ENCODE data around the gene LPCAT3.

LPCAT3 gene

GRCh38 chr12:7004287-7004803 is 13.9 kb downstream of the LPCAT3 start:
- FAIRE-seq = no peak
- no peak for DNase-seq (ENCODE audit: insufficient read length, low spot score)

DNA sequence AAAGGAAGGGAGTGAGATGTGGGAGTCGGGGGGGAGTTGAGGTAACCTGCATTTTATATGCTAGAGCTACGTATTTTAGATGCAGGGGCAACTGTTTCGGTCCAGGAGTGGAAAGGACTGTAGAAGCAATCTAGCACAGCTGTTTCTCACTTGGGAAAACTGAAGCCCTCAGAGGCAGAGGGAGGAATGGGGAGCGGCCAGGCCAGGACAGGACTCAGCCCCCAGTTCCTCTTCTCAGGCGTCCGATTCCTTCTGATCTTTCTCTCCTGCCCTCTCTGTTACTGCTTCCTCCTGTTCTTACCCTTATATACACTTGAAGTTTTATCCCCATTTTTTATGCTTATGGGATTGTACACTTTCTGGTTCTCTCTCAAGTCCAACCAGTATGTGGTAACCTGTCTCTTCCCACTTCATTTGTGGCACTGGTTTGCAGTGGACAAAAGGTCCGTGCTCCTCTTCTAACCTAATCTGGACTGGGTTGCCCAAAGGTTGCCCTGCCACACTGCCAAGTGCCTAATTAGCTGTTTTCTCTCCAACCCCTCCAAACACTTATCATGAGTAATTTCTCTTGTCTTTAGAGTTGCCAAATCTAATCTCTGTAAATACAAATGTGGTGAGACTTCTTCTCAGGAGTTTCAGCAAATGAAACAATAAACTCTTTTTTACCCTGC is 16.2 kb downstream of the LPCAT3 start:
- FAIRE-seq = no peak
- DNase-seq (ENCODE audit: insufficient read length, low spot score) = no peak

DNA sequence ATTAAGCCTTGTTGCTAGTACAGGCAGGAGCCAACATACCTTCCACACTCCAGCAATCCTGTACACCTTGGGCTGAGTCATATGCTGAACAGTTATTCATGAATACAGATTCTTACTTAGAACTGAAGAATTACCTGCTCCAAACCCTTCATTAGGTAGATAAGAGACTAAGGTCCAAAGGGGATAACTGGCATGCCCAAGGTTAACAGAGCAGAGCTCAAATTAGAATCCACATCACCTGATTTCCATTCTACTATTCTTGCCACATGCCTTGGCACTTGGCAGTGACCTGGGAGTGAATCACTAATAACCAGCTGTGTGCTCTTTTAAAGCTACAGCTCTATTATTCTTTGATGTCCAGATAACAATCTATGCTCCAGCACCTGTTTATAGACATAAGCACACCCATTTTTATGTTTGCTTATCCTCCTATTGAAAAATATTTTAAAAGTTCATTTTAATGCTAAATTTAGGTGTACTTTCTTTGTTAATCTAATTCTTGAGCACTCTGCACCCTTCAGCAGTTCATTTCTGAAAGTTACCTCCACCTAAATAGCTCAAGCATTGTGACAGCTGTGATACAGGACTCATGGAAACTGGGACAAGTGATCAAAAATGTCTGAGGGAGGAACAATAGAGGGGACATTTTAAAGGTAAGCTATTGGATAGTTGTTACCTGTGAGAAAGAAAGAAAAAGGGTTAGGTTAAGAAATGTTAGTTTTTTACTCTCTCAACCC is 19.4 kb downstream of the LPCAT3 start:
- FAIRE-seq (no peak), DNase-seq (ENCODE audit: insufficient read length, low spot score) (no peak)

- DNase-seq (ENCODE audit: insufficient read length, low spot score) (no peak), FAIRE-seq (peak; percentile 44)
These were observed 22.2 kb downstream of the LPCAT3 start for GRCh38 chr12:6996040-6996441.

GRCh38 chr12:6987956-6988553 is 30.2 kb downstream of the LPCAT3 start:
- FAIRE-seq (no peak), DNase-seq (ENCODE audit: insufficient read length, low spot score) (no peak)

DNA sequence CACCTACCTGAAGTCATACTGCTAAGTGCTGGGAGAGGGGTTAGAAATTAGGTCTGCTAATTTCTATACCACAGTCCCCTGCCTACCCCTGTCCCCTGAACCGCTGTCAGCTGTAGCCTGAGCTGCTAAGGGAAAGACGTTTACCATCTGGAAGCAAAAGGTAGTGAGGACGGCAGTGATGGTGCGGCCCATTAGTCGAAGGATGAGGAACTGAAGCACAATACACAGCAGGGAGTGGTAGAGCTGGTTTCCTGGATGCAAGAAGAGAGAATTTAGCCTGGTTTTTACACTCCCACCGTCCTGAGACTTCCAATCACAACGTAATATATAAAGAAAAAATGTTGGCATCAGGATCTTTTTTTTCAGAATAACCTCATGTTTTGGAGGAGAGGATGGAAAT is 35.7 kb downstream of the LPCAT3 start:
- no peak for FAIRE-seq
- no peak for DNase-seq (ENCODE audit: insufficient read length, low spot score)

DNA sequence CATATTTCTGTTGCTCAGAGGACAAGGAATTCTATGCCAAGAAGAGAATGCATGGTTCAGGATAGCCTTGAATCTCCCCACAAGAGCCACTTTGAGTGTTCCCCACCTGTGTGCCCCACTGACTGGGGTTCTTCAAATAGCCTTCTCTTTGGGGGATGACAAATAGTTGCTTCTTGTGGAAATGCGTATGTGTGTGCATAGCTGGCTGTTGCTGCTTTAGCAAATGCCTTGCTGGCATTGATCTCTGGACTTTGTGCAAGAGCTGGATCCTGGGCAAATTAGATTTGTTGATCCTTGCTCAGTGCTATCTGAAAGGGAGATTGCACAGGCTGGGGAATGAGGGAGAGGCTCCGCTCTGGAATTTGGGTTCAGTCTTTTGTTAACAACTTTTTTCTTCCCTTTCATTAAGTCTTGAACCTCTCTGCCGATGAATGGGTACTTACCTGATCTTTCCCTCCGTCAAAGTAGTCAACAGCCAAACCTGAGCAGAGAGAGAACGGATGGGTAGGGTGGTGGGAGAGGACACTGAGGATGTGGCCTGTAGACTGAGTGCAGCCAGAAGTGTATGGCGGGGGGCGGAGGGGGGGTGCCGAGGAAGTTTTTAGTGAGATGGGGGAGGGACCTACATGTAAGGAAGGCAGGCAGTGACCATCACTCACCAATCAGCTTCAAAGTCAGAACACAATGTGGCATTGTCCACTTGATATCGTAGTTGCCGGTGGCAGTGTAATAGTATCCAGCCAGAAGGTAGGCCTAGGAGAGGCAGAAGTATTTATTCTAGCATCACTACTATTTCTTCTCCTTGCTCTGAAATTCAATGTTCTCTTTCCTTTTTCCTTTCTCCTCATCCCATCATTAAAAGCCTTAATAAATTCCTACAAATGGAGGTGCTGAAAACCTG is 36.9 kb downstream of the LPCAT3 start:
- no peak for DNase-seq (ENCODE audit: insufficient read length, low spot score)
- FAIRE-seq = no peak

DNA sequence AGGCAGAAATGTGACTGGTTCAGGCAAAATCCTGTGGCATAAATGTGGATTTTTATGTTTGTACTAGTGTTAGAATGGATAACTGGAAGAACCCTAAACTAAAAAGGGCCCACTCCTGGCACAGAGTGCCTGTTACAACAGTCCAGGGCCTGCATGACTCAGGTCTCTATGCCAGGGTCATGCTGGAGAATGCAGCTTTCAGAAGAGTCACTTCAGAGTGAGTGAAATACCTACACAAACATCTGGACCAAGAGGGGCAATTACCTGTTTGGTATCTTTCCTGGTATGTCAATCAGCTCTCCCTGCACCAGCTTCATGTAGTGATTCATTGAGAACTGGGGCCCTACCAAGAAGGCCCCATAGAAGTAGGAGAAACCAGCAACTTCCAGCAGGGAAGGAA is 37.5 kb downstream of the LPCAT3 start:
- FAIRE-seq = no peak
- no peak for DNase-seq (ENCODE audit: insufficient read length, low spot score)

DNA sequence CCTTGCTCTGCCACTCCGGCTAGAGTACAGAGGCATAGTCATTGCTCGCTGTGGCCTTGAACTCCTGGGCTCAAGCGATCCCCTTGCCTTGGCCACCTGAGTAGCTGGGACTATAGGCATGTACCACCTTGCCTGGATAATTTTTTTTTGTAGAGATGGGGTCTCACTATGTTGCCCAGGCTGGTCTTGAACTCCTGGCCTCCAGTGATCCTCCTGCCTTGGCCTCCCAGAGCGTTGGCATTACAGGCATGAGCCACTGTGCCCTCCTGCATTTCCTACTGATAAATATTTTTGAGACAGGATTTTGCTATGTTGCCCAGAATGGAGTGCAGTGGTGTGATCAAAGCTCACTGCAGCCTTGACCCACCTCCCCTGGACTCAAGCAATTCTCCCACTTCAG is 38.2 kb downstream of the LPCAT3 start:
- FAIRE-seq (no peak), DNase-seq (ENCODE audit: insufficient read length, low spot score) (no peak)

GRCh38 chr12:6979453-6979852 is 38.8 kb downstream of the LPCAT3 start:
- DNase-seq (ENCODE audit: insufficient read length, low spot score) = no peak
- FAIRE-seq = no peak

GRCh38 chr12:6979021-6979420 is 39.3 kb downstream of the LPCAT3 start:
- FAIRE-seq (no peak), DNase-seq (ENCODE audit: insufficient read length, low spot score) (no peak)

DNA sequence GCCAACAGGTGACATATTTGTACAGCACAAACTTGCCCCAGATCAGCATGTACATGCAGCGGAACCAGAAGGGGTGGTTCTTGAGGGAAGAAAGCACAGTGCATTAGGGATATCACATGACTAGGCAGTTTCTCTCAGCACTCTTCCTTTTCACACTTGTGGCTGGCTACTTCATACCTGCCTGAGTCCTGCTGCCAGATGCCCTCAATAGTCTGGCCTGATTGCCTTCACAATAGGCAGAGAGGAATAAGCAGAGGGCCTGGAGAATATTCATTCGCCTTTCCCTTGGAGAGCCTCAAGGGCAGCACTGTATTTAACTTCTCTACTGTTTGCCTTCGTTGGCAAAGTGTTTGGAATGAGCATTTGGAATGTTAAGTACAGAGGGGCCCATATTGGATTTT is 39.7 kb downstream of the LPCAT3 start:
- no peak for DNase-seq (ENCODE audit: insufficient read length, low spot score)
- FAIRE-seq = no peak

DNA sequence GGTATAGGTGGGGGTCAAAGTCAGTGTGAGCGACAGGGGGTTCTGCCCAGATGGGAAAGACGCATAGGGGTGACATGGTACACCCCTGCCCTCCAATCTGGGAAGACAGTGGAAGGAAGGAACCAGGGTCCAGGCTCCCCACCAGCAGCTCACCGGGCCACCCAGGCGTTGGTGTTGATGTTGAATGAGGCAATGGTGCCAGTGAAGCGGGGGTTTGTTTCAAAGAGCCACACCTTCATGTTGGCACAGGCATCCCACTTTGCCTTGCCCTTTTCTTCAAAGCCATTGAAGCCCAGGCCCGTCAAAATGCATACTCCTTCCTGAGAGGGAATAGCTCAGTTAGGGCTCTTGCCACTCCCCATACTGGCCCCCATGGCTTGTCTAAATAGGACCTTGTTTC is 40.1 kb downstream of the LPCAT3 start:
- FAIRE-seq = no peak
- DNase-seq (ENCODE audit: insufficient read length, low spot score) = no peak

DNA sequence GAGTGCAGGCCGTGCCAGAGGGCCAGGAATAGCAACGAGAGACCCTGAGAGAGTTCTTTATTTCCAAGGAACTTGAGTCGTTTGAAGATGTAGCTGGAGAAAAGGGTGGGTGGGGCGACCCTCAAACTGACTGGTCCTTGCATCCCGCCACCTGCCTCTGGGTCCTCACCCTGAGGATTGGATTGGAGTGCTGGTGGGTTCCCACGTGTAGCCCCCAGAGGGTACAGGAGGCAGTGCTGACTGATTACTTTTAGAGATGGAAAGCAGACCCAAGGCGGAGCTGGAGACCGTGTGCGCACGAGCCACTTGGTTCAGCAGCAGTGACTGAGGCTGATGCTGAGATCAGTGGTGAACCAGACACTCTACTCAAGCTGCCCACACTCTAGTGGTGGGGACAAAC is 40.6 kb downstream of the LPCAT3 start:
- DNase-seq (ENCODE audit: insufficient read length, low spot score) (no peak), FAIRE-seq (no peak)

DNA sequence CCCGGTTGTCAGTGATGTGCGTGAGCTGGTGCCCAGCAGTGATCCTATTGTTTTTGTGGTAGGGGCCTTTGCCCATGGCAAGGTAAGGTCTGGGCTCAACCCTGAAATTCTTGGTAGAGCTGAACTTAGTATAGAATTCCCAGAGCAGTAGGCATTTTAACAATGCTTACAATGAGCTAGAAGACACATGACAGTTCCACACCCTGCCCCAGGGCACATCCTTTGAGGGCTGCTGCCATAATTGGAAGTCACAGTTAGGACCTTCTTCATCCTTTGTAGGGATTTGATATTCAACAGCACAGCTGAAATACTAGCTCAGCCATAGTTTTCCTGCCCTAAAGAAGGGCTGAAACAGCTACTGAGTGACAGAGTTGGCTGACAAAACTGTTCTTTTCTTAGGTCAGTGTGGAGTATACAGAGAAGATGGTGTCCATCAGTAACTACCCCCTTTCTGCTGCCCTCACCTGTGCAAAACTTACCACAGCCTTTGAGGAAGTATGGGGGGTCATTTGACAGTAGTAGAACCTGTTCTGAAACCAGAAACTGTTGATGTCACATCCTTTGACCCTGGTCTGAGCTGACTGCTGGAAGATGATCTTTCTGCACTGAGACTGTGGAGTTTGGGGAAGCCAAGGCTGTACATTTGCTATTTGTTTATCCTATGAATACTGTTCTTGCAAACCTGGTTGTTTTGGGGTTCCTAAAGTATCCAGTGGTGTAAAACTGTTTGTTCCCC is 42.8 kb downstream of the LPCAT3 start:
- FAIRE-seq = peak; percentile 37
- no peak for DNase-seq (ENCODE audit: insufficient read length, low spot score)

GRCh38 chr12:6974180-6974579 is 44.1 kb downstream of the LPCAT3 start:
- FAIRE-seq (no peak), DNase-seq (ENCODE audit: insufficient read length, low spot score) (no peak)

DNA sequence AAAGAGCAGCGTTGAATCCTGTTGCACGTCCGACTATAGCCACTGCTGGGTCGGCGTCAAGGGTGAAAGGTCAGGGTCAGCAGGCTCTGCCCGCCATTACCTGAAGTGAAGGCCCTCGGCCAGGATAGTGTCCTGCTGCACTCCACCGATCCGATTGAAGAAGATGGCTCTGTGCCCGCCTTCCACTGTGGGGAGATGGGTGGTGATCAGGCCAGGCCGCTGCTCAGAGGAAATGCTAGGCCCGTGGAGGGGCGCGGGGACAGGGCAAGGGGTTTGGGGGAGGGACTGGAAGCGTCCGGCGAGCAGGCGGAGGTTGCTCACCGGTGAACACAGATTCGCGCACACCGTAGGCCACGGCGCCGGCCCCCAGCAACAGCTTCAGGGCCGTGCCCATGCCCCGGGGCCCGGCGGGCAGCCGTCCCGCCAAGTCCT is 48.2 kb downstream of the LPCAT3 start:
- FAIRE-seq = no peak
- no peak for DNase-seq (ENCODE audit: insufficient read length, low spot score)

DNA sequence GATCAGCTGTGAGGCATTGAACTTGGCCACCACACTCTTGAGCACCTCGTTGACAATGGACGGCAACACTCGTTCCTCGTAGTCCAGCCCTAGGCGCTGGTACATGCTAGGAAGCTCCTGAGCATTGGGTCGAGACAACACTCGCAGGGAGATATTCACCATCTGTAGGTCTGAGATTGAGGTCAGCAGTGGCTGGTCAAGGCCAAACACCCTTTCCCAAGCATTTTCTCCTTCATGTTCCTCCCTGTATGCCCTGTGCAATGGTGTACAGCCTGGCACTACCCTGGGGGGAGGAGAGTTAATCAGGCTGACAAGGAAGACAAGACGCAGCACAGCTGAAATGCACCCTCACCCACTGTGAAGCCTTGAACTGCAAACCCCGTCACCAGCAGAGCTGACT is 49.9 kb downstream of the LPCAT3 start:
- FAIRE-seq = no peak
- no peak for DNase-seq (ENCODE audit: insufficient read length, low spot score)

- FAIRE-seq (no peak), DNase-seq (ENCODE audit: insufficient read length, low spot score) (no peak)
These were observed 50.6 kb downstream of the LPCAT3 start for GRCh38 chr12:6967651-6968100.

DNA sequence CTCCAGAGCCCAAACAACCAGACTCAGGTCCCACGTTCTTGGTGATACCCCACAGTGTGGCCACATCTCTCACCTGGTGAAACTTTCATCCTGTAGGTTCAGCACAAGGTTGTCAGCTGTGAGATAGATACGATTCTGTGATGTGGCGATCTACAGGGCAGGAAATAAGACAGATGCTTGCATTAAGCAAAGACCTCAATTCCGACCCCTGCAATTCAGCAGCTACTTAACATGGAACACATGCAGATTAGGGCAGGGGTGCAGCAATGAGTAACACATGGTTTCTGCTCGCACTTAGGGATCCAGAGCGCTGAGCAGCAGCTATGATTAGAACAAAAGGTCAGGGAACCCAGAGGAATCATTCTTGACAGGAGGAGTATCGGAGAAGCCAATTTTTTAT is 51.9 kb downstream of the LPCAT3 start:
- no peak for DNase-seq (ENCODE audit: insufficient read length, low spot score)
- no peak for FAIRE-seq

All from GM19239 (cell line).